ENCODE results near the gene RHCG.

DNA sequence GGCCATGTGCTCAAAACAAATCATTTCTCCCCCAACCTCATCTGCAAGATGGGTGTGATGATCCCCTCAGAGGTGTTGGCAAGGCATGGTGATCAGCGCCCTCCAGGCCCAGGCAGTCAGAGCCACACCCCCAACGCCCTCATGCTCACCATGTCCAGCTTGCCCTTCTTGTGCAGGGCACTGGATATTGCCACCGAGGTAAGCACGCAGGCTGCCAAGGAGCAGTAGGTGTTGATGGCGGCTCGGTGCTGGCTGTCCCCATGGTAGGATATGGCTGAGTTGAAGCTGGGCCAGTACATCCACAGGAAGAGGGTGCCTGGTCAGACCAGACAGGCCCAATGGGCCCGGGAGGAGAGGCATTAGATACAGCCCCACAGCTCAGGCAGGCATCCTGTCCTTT is 17.2 kb downstream of the RHCG start:
- TF ChIP-seq, protein P1, sequence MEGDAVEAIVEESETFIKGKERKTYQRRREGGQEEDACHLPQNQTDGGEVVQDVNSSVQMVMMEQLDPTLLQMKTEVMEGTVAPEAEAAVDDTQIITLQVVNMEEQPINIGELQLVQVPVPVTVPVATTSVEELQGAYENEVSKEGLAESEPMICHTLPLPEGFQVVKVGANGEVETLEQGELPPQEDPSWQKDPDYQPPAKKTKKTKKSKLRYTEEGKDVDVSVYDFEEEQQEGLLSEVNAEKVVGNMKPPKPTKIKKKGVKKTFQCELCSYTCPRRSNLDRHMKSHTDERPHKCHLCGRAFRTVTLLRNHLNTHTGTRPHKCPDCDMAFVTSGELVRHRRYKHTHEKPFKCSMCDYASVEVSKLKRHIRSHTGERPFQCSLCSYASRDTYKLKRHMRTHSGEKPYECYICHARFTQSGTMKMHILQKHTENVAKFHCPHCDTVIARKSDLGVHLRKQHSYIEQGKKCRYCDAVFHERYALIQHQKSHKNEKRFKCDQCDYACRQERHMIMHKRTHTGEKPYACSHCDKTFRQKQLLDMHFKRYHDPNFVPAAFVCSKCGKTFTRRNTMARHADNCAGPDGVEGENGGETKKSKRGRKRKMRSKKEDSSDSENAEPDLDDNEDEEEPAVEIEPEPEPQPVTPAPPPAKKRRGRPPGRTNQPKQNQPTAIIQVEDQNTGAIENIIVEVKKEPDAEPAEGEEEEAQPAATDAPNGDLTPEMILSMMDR (conservative IDR thresholded peaks at IDR 0.05), result no peak
- TF ChIP-seq ZFX (IDR thresholded peaks at IDR 0.05), result no peak
